Measurements from ENCODE around the gene CPO. TPM values are rescaled to one million over a fixed set of nuclear protein-coding genes. Genes with fewer than 3 reads are reported as not detected.
A peak's percentile ranks its signal among the peaks of the same experiment; 100 is the strongest.

CPO gene
- total RNA-seq, 1 experiment from 2014 or later = 0.40 TPM

GRCh38 chr2:206980413-206980812 is 41.1 kb downstream of the CPO start:
- Mint-ChIP-seq H3K36me3 (ENCODE audit: insufficient read depth, unreplicated experiment) (no peaks in the 10 kb centered on the region), H3K4me3 (ENCODE audit: low read depth, unreplicated experiment) (no peak overlapping the region), H3K27ac (ENCODE audit: unreplicated experiment) (no peak overlapping the region), H3K4me1 (ENCODE audit: low read depth, unreplicated experiment) (no peaks in the 10 kb centered on the region), H3K9me3 (ENCODE audit: low read depth, unreplicated experiment) (peaks cover 3% of the 10 kb centered on the region), H3K27me3 (ENCODE audit: unreplicated experiment) (no peaks in the 10 kb centered on the region)
- CTCF ChIA-PET = interaction anchor here (0.6 kb wide), 1 partner anchor 638 kb away, joined by 4 read pairs; no protein-coding TSS in a partner anchor
- intact Hi-C loops (cut with micrococcal nuclease; ENCODE audit: unreplicated experiment) = loop anchor here (5.0 to 10.0 kb wide), 3 partner anchors 178 to 286 kb away; no protein-coding TSS in a partner anchor
- DNase-seq = no peak
- no TSS peak for BruUV-seq (replicated peaks)
- TF ChIP-seq, protein P1, sequence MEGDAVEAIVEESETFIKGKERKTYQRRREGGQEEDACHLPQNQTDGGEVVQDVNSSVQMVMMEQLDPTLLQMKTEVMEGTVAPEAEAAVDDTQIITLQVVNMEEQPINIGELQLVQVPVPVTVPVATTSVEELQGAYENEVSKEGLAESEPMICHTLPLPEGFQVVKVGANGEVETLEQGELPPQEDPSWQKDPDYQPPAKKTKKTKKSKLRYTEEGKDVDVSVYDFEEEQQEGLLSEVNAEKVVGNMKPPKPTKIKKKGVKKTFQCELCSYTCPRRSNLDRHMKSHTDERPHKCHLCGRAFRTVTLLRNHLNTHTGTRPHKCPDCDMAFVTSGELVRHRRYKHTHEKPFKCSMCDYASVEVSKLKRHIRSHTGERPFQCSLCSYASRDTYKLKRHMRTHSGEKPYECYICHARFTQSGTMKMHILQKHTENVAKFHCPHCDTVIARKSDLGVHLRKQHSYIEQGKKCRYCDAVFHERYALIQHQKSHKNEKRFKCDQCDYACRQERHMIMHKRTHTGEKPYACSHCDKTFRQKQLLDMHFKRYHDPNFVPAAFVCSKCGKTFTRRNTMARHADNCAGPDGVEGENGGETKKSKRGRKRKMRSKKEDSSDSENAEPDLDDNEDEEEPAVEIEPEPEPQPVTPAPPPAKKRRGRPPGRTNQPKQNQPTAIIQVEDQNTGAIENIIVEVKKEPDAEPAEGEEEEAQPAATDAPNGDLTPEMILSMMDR (IDR thresholded peaks at IDR 0.05; ENCODE audit: unreplicated experiment) = no peak

GRCh38 chr2:206981086-206981674 is 41.9 kb downstream of the CPO start:
- CTCF ChIA-PET = interaction anchor here (0.6 to 1.8 kb wide), 4 partner anchors 181 to 495 kb away, joined by 3 to 7 read pairs (median 4); no protein-coding TSS in a partner anchor
- TF ChIP-seq, protein P1 (IDR thresholded peaks at IDR 0.05; ENCODE audit: unreplicated experiment) = no peak
- H3K27me3 Mint-ChIP-seq (ENCODE audit: unreplicated experiment) = no peaks in the 10 kb centered on the region
- no peaks in the 10 kb centered on the region for H3K4me1 Mint-ChIP-seq (ENCODE audit: low read depth, unreplicated experiment)
- no peak for DNase-seq
- no peak overlapping the region for H3K4me3 Mint-ChIP-seq (ENCODE audit: low read depth, unreplicated experiment)
- H3K9me3 Mint-ChIP-seq (ENCODE audit: low read depth, unreplicated experiment) = no peaks in the 10 kb centered on the region
- H3K36me3 Mint-ChIP-seq (ENCODE audit: insufficient read depth, unreplicated experiment) = no peaks in the 10 kb centered on the region
- H3K27ac Mint-ChIP-seq (ENCODE audit: unreplicated experiment) = no peak overlapping the region
- no TSS peak for BruUV-seq (replicated peaks)
- intact Hi-C loops (cut with micrococcal nuclease; ENCODE audit: unreplicated experiment) = loop anchor here (1.0 to 10.0 kb wide), 4 partner anchors 179 to 494 kb away; no protein-coding TSS in a partner anchor

DNA sequence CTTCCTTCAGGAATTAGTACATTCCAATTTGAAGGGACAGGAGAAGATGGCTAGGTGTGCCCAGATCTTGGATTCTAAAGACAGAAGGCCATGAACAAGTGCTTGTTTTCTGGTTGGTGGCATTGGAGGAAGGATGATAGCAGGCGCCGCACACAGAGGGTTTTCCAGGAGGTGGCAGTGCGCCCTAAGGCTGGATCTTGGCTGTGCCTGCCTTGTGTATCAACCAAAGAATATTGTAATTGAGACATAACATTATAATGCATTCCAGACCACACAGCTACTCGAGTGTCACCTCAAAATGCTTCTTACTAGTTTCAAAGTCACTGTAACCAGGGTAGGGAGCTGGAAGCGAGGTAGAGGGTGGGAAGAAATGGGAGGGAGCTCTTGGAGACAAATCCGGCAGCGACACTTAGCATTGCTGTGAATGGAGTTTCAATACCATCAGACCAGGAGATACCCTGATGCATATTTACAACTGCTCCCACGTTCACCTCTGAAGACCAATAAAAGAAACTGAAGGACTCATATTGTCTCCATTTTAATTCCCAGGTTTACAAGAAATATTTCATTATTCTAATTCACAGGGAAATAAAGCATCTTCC is 42.5 kb downstream of the CPO start:
- intact Hi-C loops (cut with micrococcal nuclease; ENCODE audit: unreplicated experiment) = loop anchor here (1.0 to 10.0 kb wide), 4 partner anchors 180 to 493 kb away; no protein-coding TSS in a partner anchor
- Mint-ChIP-seq H3K9me3 (ENCODE audit: low read depth, unreplicated experiment) (no peaks in the 10 kb centered on the region), H3K36me3 (ENCODE audit: insufficient read depth, unreplicated experiment) (no peaks in the 10 kb centered on the region), H3K27me3 (ENCODE audit: unreplicated experiment) (no peaks in the 10 kb centered on the region), H3K4me1 (ENCODE audit: low read depth, unreplicated experiment) (no peaks in the 10 kb centered on the region), H3K27ac (ENCODE audit: unreplicated experiment) (no peak overlapping the region), H3K4me3 (ENCODE audit: low read depth, unreplicated experiment) (no peak overlapping the region)
- TF ChIP-seq, protein P1 (IDR thresholded peaks at IDR 0.05; ENCODE audit: unreplicated experiment) = peak; percentile 28
- BruUV-seq (replicated peaks) = no TSS peak
- CTCF ChIA-PET = interaction anchor here (0.6 to 1.8 kb wide), 4 partner anchors 181 to 495 kb away, joined by 3 to 7 read pairs (median 4); no protein-coding TSS in a partner anchor
- DNase-seq = peak; percentile 68

- CTCF ChIA-PET = interaction anchor here (1.6 to 1.8 kb wide), 3 partner anchors 182 to 494 kb away, joined by 4 to 7 read pairs (median 4); no protein-coding TSS in a partner anchor
- intact Hi-C loops (cut with micrococcal nuclease; ENCODE audit: unreplicated experiment) = loop anchor here (5.0 to 10.0 kb wide), 3 partner anchors 180 to 288 kb away; no protein-coding TSS in a partner anchor
- no peaks in the 10 kb centered on the region for H3K4me1 Mint-ChIP-seq (ENCODE audit: low read depth, unreplicated experiment)
Measured at GRCh38 chr2:206982360-206982955, 43.1 kb downstream of the CPO start.

More at GRCh38 chr2:206982360-206982955, 43.1 kb downstream of the CPO start:
- TF ChIP-seq, protein P1 (IDR thresholded peaks at IDR 0.05; ENCODE audit: unreplicated experiment) = no peak
- H3K9me3 Mint-ChIP-seq (ENCODE audit: low read depth, unreplicated experiment) = no peaks in the 10 kb centered on the region
- no peak overlapping the region for H3K27ac Mint-ChIP-seq (ENCODE audit: unreplicated experiment)
- BruUV-seq (replicated peaks) = no TSS peak
- H3K36me3 Mint-ChIP-seq (ENCODE audit: insufficient read depth, unreplicated experiment) = no peaks in the 10 kb centered on the region
- no peaks in the 10 kb centered on the region for H3K27me3 Mint-ChIP-seq (ENCODE audit: unreplicated experiment)
- no peak overlapping the region for H3K4me3 Mint-ChIP-seq (ENCODE audit: low read depth, unreplicated experiment)
- DNase-seq = no peak

Data from Calu3 (cell line).